K562 (cell line): Measurements from ENCODE around the gene FETUB. TPM values are rescaled to one million over a fixed set of nuclear protein-coding genes. Genes with fewer than 3 reads are reported as not detected.

Experiments
- ATF1 ChIP-seq, 2 experiments: fragments of 450-650 bp in 1 of 2; IDR thresholded peaks; 2 replicates each; pipeline ENCODE4 v1.6.1; 2016; ENCODE audit warnings: missing compliant biosample characterization in 1 of 2, missing genetic modification characterization in 1 of 2
- CBFB ChIP-seq: sonication (generic); formaldehyde crosslinking; IDR thresholded peaks from 2 replicates; pipeline ENCODE4 v1.4.0; 2020; ENCODE audit warnings: mild to moderate bottlenecking, missing genetic modification reagents
- CBX1 ChIP-seq: sonication (generic); IDR thresholded peaks from 2 replicates; pipeline ENCODE4 v1.6.1; 2016; ENCODE audit warnings: antibody characterized with exemption, low read depth, mild to moderate bottlenecking
- CREBBP ChIP-seq: IDR thresholded peaks from one replicate; pipeline ENCODE4 v1.6.1; 2012; ENCODE audit warnings: low read depth, mild to moderate bottlenecking, control low read depth, inconsistent platforms, low read length
- ETV1 ChIP-seq: fragments of 450-650 bp; conservative IDR thresholded peaks from 2 replicates; pipeline ENCODE4 v1.6.1; 2016; ENCODE audit warnings: missing genetic modification characterization, control low read depth, low read depth, missing compliant biosample characterization
- HBP1 ChIP-seq: fragments of 450-650 bp; formaldehyde crosslinking; IDR thresholded peaks from 2 replicates; pipeline ENCODE4 v1.4.0; 2022; ENCODE audit warnings: missing genetic modification characterization
- JUN ChIP-seq, 2 experiments: sonication (generic) in 1 of 2; formaldehyde crosslinking in 1 of 2; IDR thresholded peaks; 2 replicates each; pipeline versions ENCODE4 v1.6.1 to v1.8.0; 2012 to 2022; ENCODE audit warnings: borderline replicate concordance in 2 of 2, mild to moderate bottlenecking in 2 of 2, improper control_type of control experiment in 1 of 2, low read depth in 1 of 2, low read length in 1 of 2, missing genetic modification reagents in 1 of 2
- RBM15 ChIP-seq: fragments of 200-400 bp; formaldehyde crosslinking; IDR thresholded peaks from 2 replicates; pipeline ENCODE4 v1.6.1; 2018; ENCODE audit warnings: mild to moderate bottlenecking, low read length, moderate library complexity; ENCODE audit not compliant: insufficient read depth
- RNF2 ChIP-seq: sonication (generic); IDR thresholded peaks from 2 replicates; pipeline ENCODE4 v1.6.1; 2016
- SNRNP70 ChIP-seq: fragments of 200-400 bp; formaldehyde crosslinking; optimal IDR thresholded peaks from 2 replicates; pipeline ENCODE3; 2017; ENCODE audit warnings: low read depth, low read length
- SP1 ChIP-seq: sonication (generic); formaldehyde crosslinking; IDR thresholded peaks from 2 replicates; pipeline ENCODE4 v1.8.1; 2022; ENCODE audit warnings: mild to moderate bottlenecking, missing genetic modification reagents
- TARDBP ChIP-seq: fragments of 450-650 bp; IDR thresholded peaks from 2 replicates; pipeline ENCODE4 v1.6.1; 2016
- TBP ChIP-seq: optimal IDR thresholded peaks from 2 replicates; pipeline ENCODE3; 2011; ENCODE audit warnings: low read depth, low read length, improper control_type of control experiment
- ZNF217 ChIP-seq: sonication (generic); formaldehyde crosslinking; IDR thresholded peaks from 2 replicates; pipeline ENCODE4 v1.8.0; 2022; ENCODE audit warnings: mild to moderate bottlenecking, missing genetic modification reagents
- ZNF3 ChIP-seq: fragments of 250-450 bp; sonication (Bioruptor Pico); IDR thresholded peaks from 2 replicates; pipeline ENCODE4 v1.5.0; 2021; ENCODE audit warnings: mild to moderate bottlenecking, moderate library complexity
- ZNF347 ChIP-seq: fragments of 450-650 bp; formaldehyde crosslinking; IDR thresholded peaks from 2 replicates; pipeline ENCODE4 v1.4.0; 2020; ENCODE audit warnings: low read depth, mild to moderate bottlenecking, moderate library complexity
- ZNF354B ChIP-seq: fragments of 250-450 bp; sonication (Bioruptor Pico); IDR thresholded peaks from 2 replicates; pipeline ENCODE4 v1.4.0; 2020
- ZNF57 ChIP-seq: fragments of 450-650 bp; formaldehyde crosslinking; IDR thresholded peaks from 2 replicates; pipeline ENCODE4 v1.4.0; 2020; ENCODE audit warnings: mild to moderate bottlenecking, moderate library complexity
- ZNF584 ChIP-seq: fragments of 200-800 bp; sonication (Bioruptor generic); IDR thresholded peaks from 2 replicates; pipeline ENCODE4 v1.6.1; 2016; ENCODE audit warnings: low read depth, mild to moderate bottlenecking, missing genetic modification characterization, missing compliant biosample characterization
- polyA plus RNA-seq, 8 experiments: library from polyadenylated mRNA; depleted of rRNA in 4 of 8; stranded (reverse) in 5 of 8; unstranded in 3 of 8; fragments of >200 nt; fragmentation: Nextera tagmentation in 2 of 8; fragmentation: Illumina TruSeq in 1 of 8; extraction: Ambion mirVana in 2 of 8; extraction: Trizol in 1 of 8; gene quantifications; 2 replicates each; pipeline versions ENCODE4 v1.2.1 to v1.2.3, GENCODE V29; 2011 to 2014; ENCODE audit warnings: inconsistent platforms in 1 of 8, missing spikeins in 1 of 8
- total RNA-seq, 7 experiments: library from RNA; depleted of rRNA in 6 of 7; stranded (reverse); fragments of >200 nt in 6 of 7; fragmentation: Illumina TruSeq in 2 of 7; extraction: Trizol in 2 of 7; gene quantifications; 2 replicates each; pipeline versions ENCODE4 v1.2.1 to v1.2.3, GENCODE V29; 2011 to 2021; ENCODE audit warnings: low replicate concordance in 1 of 7
- TF ChIP-seq, protein P1 (sequence below), 3 experiments: IDR thresholded peaks in 2 of 3; conservative IDR thresholded peaks in 1 of 3; 2 replicates each; pipeline ENCODE4 v1.5.1; 2011 to 2012; ENCODE audit warnings: low read length in 3 of 3, mild to moderate bottlenecking in 3 of 3, control low read depth in 2 of 3, improper control_type of control experiment in 1 of 3, inconsistent platforms in 1 of 3, low read depth in 1 of 3, mixed read lengths in 1 of 3, moderate library complexity in 1 of 3; ENCODE audit not compliant: insufficient read depth in 2 of 3
- TF ChIP-seq, protein P2 (sequence below): fragments of 250-450 bp; sonication (Bioruptor Pico); IDR thresholded peaks from 2 replicates; pipeline ENCODE4 v1.8.0; 2021; ENCODE audit warnings: moderate library complexity, mild to moderate bottlenecking, inconsistent platforms
- TF ChIP-seq, protein P3 (sequence below): fragments of 450-650 bp; IDR thresholded peaks from 2 replicates; pipeline ENCODE4 v1.7.0; 2016; ENCODE audit warnings: borderline replicate concordance

The FETUB gene
- total and polyA plus RNA-seq, 9 of the 15 experiments (the other 6 are each of a cell fraction or from before 2014, with no cell fraction given): not detected

GRCh38 chr3:186617036-186617946 is 22.9 kb upstream of the FETUB start (continued):
- TF ChIP-seq ZNF57 (CRISPR knock-in tag) (no peak), ZNF584 (CRISPR knock-in tag) (no peak), TARDBP (no peak), CREBBP (no peak), RBM15 (no peak), HBP1 (CRISPR knock-in tag) (no peak), SNRNP70 (no peak), ZNF217 (CRISPR knock-in tag) (no peak), JUN (IDR thresholded peaks at IDR 0.05; ENCODE audit: borderline replicate concordance, low read depth, low read length) (0 out of 2 replicates have a peak, but pooled peaks have one; percentile 28), JUN (CRISPR knock-in tag; IDR thresholded peaks at IDR 0.05; ENCODE audit: borderline replicate concordance) (no peak), CBX1 (no peak), ZNF347 (CRISPR knock-in tag) (no peak), ZNF3 (CRISPR knock-in tag) (no peak), RNF2 (no peak), ATF1 (CRISPR knock-in tag; IDR thresholded peaks at IDR 0.05) (no peak), ATF1 (tag; IDR thresholded peaks at IDR 0.05) (0 out of 2 replicates have a peak, but pooled peaks have one; percentile 14), ZNF354B (CRISPR knock-in tag) (no peak), ETV1 (no peak), SP1 (CRISPR knock-in tag) (0 out of 2 replicates have a peak, but pooled peaks have one; percentile 37), CBFB (no peak), TBP (no peak)
- TF ChIP-seq, protein P1, sequence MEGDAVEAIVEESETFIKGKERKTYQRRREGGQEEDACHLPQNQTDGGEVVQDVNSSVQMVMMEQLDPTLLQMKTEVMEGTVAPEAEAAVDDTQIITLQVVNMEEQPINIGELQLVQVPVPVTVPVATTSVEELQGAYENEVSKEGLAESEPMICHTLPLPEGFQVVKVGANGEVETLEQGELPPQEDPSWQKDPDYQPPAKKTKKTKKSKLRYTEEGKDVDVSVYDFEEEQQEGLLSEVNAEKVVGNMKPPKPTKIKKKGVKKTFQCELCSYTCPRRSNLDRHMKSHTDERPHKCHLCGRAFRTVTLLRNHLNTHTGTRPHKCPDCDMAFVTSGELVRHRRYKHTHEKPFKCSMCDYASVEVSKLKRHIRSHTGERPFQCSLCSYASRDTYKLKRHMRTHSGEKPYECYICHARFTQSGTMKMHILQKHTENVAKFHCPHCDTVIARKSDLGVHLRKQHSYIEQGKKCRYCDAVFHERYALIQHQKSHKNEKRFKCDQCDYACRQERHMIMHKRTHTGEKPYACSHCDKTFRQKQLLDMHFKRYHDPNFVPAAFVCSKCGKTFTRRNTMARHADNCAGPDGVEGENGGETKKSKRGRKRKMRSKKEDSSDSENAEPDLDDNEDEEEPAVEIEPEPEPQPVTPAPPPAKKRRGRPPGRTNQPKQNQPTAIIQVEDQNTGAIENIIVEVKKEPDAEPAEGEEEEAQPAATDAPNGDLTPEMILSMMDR (IDR thresholded peaks at IDR 0.05 in 2 of 3, conservative IDR thresholded peaks at IDR 0.05 in 1 of 3; ENCODE audit: insufficient read depth in 2 of 3, low read depth in 1 of 3, low read length in 3 of 3): peak; percentile 88 to 92 (median 92)
- TF ChIP-seq, protein P2, sequence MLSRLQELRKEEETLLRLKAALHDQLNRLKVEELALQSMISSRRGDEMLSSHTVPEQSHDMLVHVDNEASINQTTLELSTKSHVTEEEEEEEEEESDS: no peak
- TF ChIP-seq, protein P3, sequence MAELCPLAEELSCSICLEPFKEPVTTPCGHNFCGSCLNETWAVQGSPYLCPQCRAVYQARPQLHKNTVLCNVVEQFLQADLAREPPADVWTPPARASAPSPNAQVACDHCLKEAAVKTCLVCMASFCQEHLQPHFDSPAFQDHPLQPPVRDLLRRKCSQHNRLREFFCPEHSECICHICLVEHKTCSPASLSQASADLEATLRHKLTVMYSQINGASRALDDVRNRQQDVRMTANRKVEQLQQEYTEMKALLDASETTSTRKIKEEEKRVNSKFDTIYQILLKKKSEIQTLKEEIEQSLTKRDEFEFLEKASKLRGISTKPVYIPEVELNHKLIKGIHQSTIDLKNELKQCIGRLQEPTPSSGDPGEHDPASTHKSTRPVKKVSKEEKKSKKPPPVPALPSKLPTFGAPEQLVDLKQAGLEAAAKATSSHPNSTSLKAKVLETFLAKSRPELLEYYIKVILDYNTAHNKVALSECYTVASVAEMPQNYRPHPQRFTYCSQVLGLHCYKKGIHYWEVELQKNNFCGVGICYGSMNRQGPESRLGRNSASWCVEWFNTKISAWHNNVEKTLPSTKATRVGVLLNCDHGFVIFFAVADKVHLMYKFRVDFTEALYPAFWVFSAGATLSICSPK: no peak
